Fibroblast of pulmonary artery (primary cell): ENCODE data around the gene LRRC4C.
"Not testable (repeated sequence)": the region's sequence is repeated elsewhere in the genome, so short reads cannot be mapped to it uniquely, and the experiment has no call there.

Experiments used
- DNase-seq: peaks from one replicate; pipeline ENCODE4 v3.0.0-alpha.2; 2010; ENCODE audit warnings: low read depth
- H3K4me3 ChIP-seq: replicated peaks from 2 replicates; pipeline ENCODE4 v1.5.1; 2011; ENCODE audit warnings: low read depth, mild to moderate bottlenecking, control low read depth, low read length, moderate library complexity
- CTCF ChIP-seq: IDR thresholded peaks from 2 replicates; pipeline ENCODE4 v1.5.1; 2011; ENCODE audit warnings: mild to moderate bottlenecking, control low read depth, low read length, inconsistent platforms; ENCODE audit errors: missing control alignments

LRRC4C gene

GRCh38 chr11:40207416-40207815 is 1252.0 kb downstream of the LRRC4C start:
- DNase-seq, result no peak
- TF ChIP-seq CTCF, result no peak
- H3K4me3 ChIP-seq, result no peak overlapping the region

- DNase-seq, result no peak
- no peak for TF ChIP-seq CTCF
- H3K4me3 ChIP-seq, result no peak overlapping the region
Observed at GRCh38 chr11:40204228-40204627, 1255.2 kb downstream of the LRRC4C start.

- no peak overlapping the region for H3K4me3 ChIP-seq
- no peak for TF ChIP-seq CTCF
- no peak for DNase-seq
Observed at GRCh38 chr11:40203606-40204005, 1255.8 kb downstream of the LRRC4C start.

- no peak for TF ChIP-seq CTCF
- no peak overlapping the region for H3K4me3 ChIP-seq
- DNase-seq, result no peak
Observed at GRCh38 chr11:40202589-40203270, 1256.7 kb downstream of the LRRC4C start.

GRCh38 chr11:40192590-40192989 is 1266.9 kb downstream of the LRRC4C start:
- not testable (repeated sequence) for H3K4me3 ChIP-seq, DNase-seq

- no peak overlapping the region for H3K4me3 ChIP-seq
- TF ChIP-seq CTCF, result no peak
- DNase-seq, result no peak
Observed at GRCh38 chr11:40190294-40190693, 1269.2 kb downstream of the LRRC4C start.

- TF ChIP-seq CTCF, result no peak
- no peak for DNase-seq
- H3K4me3 ChIP-seq, result no peak overlapping the region
Observed at GRCh38 chr11:40188848-40189247, 1270.6 kb downstream of the LRRC4C start.
